Hepatocyte (in vitro differentiated cells): ENCODE data around the gene MOB4.

Experiments
- CTCF ChIP-seq: fragments of 200-600 bp; sonication (generic); IDR thresholded peaks from 2 replicates; pipeline ENCODE4 v1.5.1; 2016; ENCODE audit warnings: antibody characterized with exemption, mild to moderate bottlenecking; ENCODE audit not compliant: poor library complexity
- EZH2 ChIP-seq: fragments of 200-600 bp; sonication (generic); IDR thresholded peaks from 2 replicates; pipeline ENCODE4 v1.6.1; 2016; ENCODE audit warnings: antibody characterized with exemption, mild to moderate bottlenecking, borderline replicate concordance
- EZH2phosphoT487 ChIP-seq: fragments of 200-600 bp; sonication (generic); IDR thresholded peaks from one replicate; pipeline ENCODE4 v1.6.1; 2018; ENCODE audit warnings: antibody characterized with exemption, mild to moderate bottlenecking, low read depth, moderate library complexity; ENCODE audit not compliant: unreplicated experiment, severe bottlenecking

GRCh38 chr2:197559681-197560080 is 43.8 kb downstream of the MOB4 start:
- TF ChIP-seq CTCF: no peak
- TF ChIP-seq EZH2phosphoT487: no peak
- TF ChIP-seq EZH2: no peak
